ENCODE data around the gene OTOL1. TPM values are rescaled to one million over a fixed set of nuclear protein-coding genes. Genes with fewer than 3 reads are reported as not detected.

OTOL1 gene
- polyA plus RNA-seq, 3 donors, result not detected

GRCh38 chr3:161551697-161552096, 55.1 kb downstream of the OTOL1 start:
- TF ChIP-seq, protein P1, sequence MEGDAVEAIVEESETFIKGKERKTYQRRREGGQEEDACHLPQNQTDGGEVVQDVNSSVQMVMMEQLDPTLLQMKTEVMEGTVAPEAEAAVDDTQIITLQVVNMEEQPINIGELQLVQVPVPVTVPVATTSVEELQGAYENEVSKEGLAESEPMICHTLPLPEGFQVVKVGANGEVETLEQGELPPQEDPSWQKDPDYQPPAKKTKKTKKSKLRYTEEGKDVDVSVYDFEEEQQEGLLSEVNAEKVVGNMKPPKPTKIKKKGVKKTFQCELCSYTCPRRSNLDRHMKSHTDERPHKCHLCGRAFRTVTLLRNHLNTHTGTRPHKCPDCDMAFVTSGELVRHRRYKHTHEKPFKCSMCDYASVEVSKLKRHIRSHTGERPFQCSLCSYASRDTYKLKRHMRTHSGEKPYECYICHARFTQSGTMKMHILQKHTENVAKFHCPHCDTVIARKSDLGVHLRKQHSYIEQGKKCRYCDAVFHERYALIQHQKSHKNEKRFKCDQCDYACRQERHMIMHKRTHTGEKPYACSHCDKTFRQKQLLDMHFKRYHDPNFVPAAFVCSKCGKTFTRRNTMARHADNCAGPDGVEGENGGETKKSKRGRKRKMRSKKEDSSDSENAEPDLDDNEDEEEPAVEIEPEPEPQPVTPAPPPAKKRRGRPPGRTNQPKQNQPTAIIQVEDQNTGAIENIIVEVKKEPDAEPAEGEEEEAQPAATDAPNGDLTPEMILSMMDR (IDR thresholded peaks at IDR 0.05), result no peak
- Histone ChIP-seq H4K20me1 (ENCODE audit: insufficient read depth, low read length) (no peaks in the 10 kb centered on the region), H3K27me3 (ENCODE audit: control insufficient read depth in 2 of 2, insufficient read depth in 2 of 2, low read length in 2 of 2) (no peaks in the 10 kb centered on the region), H3K9ac (ENCODE audit: insufficient read depth, low read length, poor library complexity, severe bottlenecking) (no peak overlapping the region), H3K27ac (ENCODE audit: low read depth in 1 of 2, low read length in 2 of 2) (no peak overlapping the region), H3K4me2 (replicated peaks; ENCODE audit: extremely low read depth, low read length, poor library complexity, severe bottlenecking) (no peak overlapping the region), H3K4me1 (ENCODE audit: control insufficient read depth in 1 of 2, insufficient read depth in 2 of 2, low read length in 2 of 2) (no peaks in the 10 kb centered on the region), H3K79me2 (ENCODE audit: insufficient read depth, low read length) (no peaks in the 10 kb centered on the region), H2AFZ (ENCODE audit: insufficient read depth, low read depth, low read length, poor library complexity, severe bottlenecking) (no peak overlapping the region), H3K4me3 (replicated peaks in 1 of 3; ENCODE audit: low read depth in 2 of 3, low read length in 3 of 3) (no peak overlapping the region), H3K9me3 (replicated peaks in 1 of 2; ENCODE audit: control insufficient read depth in 1 of 2, insufficient read depth in 1 of 2, low read length in 2 of 2) (no peaks in the 10 kb centered on the region), H3K36me3 (replicated peaks in 1 of 2; ENCODE audit: control insufficient read depth in 1 of 2, insufficient read depth in 2 of 2, low read length in 2 of 2) (no peaks in the 10 kb centered on the region)
- Mint-ChIP-seq H3K9me3 (peaks cover 0 to 1% (median 0%) of the 10 kb centered on the region in 7 donors), H3K27me3 (ENCODE audit: low read depth in 3 of 3) (peaks cover 3 to 4% (median 4%) of the 10 kb centered on the region in 3 donors), H3K4me1 (no peaks in the 10 kb centered on the region), H3K27ac (no peak overlapping the region), H3K36me3 (no peaks in the 10 kb centered on the region), H3K4me3 (no peak overlapping the region)
- no CpG with 5 or more reads among the region's 1 CpG for WGBS (ENCODE audit: insufficient coverage)
- intact Hi-C loops (cut with micrococcal nuclease), result no loop called here
- no peak for DNase-seq

DNA sequence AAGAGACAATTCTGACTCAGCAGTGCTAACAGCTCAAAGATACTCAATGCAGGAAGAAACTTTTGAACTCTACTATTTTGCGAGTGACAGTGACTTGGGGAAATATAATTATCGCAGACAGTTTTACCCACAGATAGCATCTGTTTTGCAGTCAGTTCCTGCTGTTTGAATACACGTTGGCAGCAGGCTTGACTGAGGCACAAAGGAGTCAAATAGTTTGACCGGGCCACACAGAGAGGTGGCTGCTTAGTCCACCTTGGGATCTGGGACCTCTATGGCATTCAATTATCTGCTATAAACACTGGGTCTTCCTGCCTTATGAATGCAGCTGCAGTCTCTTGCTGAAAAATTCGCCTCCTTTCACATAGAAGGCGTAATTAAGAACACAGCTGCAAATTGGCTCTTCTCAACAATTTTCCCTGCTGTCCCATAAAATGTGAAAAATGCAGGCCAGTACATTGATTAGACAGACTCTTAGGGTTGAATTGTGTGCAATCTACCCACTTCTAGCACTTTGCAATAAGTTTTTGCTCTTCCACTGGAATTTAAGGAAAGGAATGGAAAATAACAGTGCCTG, 56.5 kb downstream of the OTOL1 start:
- no peaks in the 10 kb centered on the region for H3K9me3 ChIP-seq (replicated peaks in 1 of 2; ENCODE audit: control insufficient read depth in 1 of 2, insufficient read depth in 1 of 2, low read length in 2 of 2)
- no peak overlapping the region for H3K27ac ChIP-seq (ENCODE audit: low read depth in 1 of 2, low read length in 2 of 2)
- H3K4me2 ChIP-seq (replicated peaks; ENCODE audit: extremely low read depth, low read length, poor library complexity, severe bottlenecking), result no peak overlapping the region
- intact Hi-C loops (cut with micrococcal nuclease), result no loop called here
- TF ChIP-seq, protein P1 (IDR thresholded peaks at IDR 0.05), result no peak
- H3K9ac ChIP-seq (ENCODE audit: insufficient read depth, low read length, poor library complexity, severe bottlenecking), result no peak overlapping the region
- Mint-ChIP-seq H3K4me3 (no peak overlapping the region), H3K9me3 (no peaks in the 10 kb centered on the region), H3K27ac (no peak overlapping the region), H3K27me3 (ENCODE audit: low read depth in 3 of 3) (peaks cover 3 to 4% (median 4%) of the 10 kb centered on the region in 3 donors), H3K36me3 (no peaks in the 10 kb centered on the region), H3K4me1 (no peaks in the 10 kb centered on the region)
- H3K36me3 ChIP-seq (replicated peaks in 1 of 2; ENCODE audit: control insufficient read depth in 1 of 2, insufficient read depth in 2 of 2, low read length in 2 of 2), result no peaks in the 10 kb centered on the region
- H3K79me2 ChIP-seq (ENCODE audit: insufficient read depth, low read length), result no peaks in the 10 kb centered on the region
- H3K4me3 ChIP-seq (replicated peaks in 1 of 3; ENCODE audit: low read depth in 2 of 3, low read length in 3 of 3), result no peak overlapping the region
- no peak overlapping the region for H2AFZ ChIP-seq (ENCODE audit: insufficient read depth, low read depth, low read length, poor library complexity, severe bottlenecking)
- H3K27me3 ChIP-seq (ENCODE audit: control insufficient read depth in 2 of 2, insufficient read depth in 2 of 2, low read length in 2 of 2), result no peaks in the 10 kb centered on the region
- no peaks in the 10 kb centered on the region for H4K20me1 ChIP-seq (ENCODE audit: insufficient read depth, low read length)
- 77% methylated on average over 6 of the region's 6 CpGs for WGBS (ENCODE audit: insufficient coverage)
- H3K4me1 ChIP-seq (ENCODE audit: control insufficient read depth in 1 of 2, insufficient read depth in 2 of 2, low read length in 2 of 2), result no peaks in the 10 kb centered on the region
- DNase-seq, result no peak

Other genes starting within 250 kb of the OTOL1 start
- not detected for gene SPTSSB, start 125.3 kb upstream of the OTOL1 start, polyA plus RNA-seq

All from CD14-positive monocyte (primary cell).